Psoas muscle (tissue), 8 donors: ENCODE data around the gene IGF1. TPM values are rescaled to one million over a fixed set of nuclear protein-coding genes. Genes with fewer than 3 reads are reported as not detected.

ENCODE experiments used
- ATAC-seq, 4 donors: fragments of 200-7000 bp; cut with Tn5 transposase; one replicate each; pipeline ENCODE4 v1.9.1; 2020; ENCODE audit warnings: moderate library complexity in 3 of 4, mild to moderate bottlenecking in 2 of 4
- DNase-seq, 2 donors: peaks; one replicate each; pipeline ENCODE4 v3.0.0-alpha.2; 2020
- H3K27ac ChIP-seq: fragments of 200-600 bp; one replicate; pipeline ENCODE4 v1.8.0; 2022
- H3K27me3 ChIP-seq, 3 donors: fragments of 200-600 bp in 1 of 3; one replicate each; pipeline versions ENCODE4 v1.6.1 to v1.8.0; 2013 to 2022; ENCODE audit warnings: low read length in 2 of 3, mild to moderate bottlenecking in 2 of 3, moderate library complexity in 1 of 3; ENCODE audit not compliant: insufficient read depth in 3 of 3
- H3K36me3 ChIP-seq, 2 donors: fragments of 200-600 bp in 1 of 2; one replicate each; pipeline versions ENCODE4 v1.6.1 to v1.8.0; 2013 to 2022; ENCODE audit warnings: low read depth in 1 of 2, mild to moderate bottlenecking in 1 of 2, moderate library complexity in 1 of 2; ENCODE audit not compliant: insufficient read depth in 1 of 2
- H3K4me1 ChIP-seq: fragments of 200-600 bp; one replicate; pipeline ENCODE4 v1.8.0; 2022
- H3K4me3 ChIP-seq: fragments of 200-600 bp; one replicate; pipeline ENCODE4 v1.8.0; 2022; ENCODE audit warnings: mild to moderate bottlenecking
- H3K9me3 ChIP-seq: fragments of 200-600 bp; one replicate; pipeline ENCODE4 v1.8.0; 2022
- WGBS, 3 donors: extraction: QIAGEN DNeasy Blood & Tissue Kit; methylation state at CpG; one replicate each; pipeline versions ENCODE4 v1.1.6 to v1.1.7; 2013; 5-methylcytosine and 5-hydroxymethylcytosine counted together
- intact Hi-C, 2 donors: fragments of 100-400 bp; cut with DNase I; formaldehyde crosslinking; loops; one replicate each; pipeline versions ENCODE4 v1.11.0 to v1.14.2; 2022
- polyA plus RNA-seq, 3 donors: library from polyadenylated mRNA; stranded (reverse); fragments of 200-250 nt; gene quantifications; one replicate each; pipeline ENCODE4 v1.2.3, GENCODE V29; 2013
- total RNA-seq, 4 donors: library from RNA; stranded (reverse); fragmentation: NEBNext Ultra II Directional in 2 of 4; extraction: Animal tissue kit (Norgen Biotek cat#: 25700) in 2 of 4; gene quantifications; one replicate each; pipeline versions ENCODE4 v1.2.1 to v1.2.4, GENCODE V29; 2021 to 2023
- TF ChIP-seq, protein P1 (sequence below): fragments of 200-600 bp; IDR thresholded peaks from one replicate; pipeline ENCODE4 v1.8.0; 2022; ENCODE audit warnings: antibody characterized with exemption
- donor health status: healthy with polysubstance abuse.
- donor health status: DM: no; HTN: no; CAD: no; lungs with moderate emphysema.
- donor health status: Bipolar disorder and iron deficiency.
- donor health status: healthy.
- donor health status: DM: yes; HTN: yes; CAD: no.
- donor health status: DM: no; HTN: no; CAD: no.
- donor health status: DM: no; HTN: no; CAD: no.
- donor health status: DM: yes; HTN: yes; CAD: no.

The IGF1 gene
- total and polyA plus RNA-seq, 7 donors = 5.3 to 30.2 (median 18.7) TPM

DNA sequence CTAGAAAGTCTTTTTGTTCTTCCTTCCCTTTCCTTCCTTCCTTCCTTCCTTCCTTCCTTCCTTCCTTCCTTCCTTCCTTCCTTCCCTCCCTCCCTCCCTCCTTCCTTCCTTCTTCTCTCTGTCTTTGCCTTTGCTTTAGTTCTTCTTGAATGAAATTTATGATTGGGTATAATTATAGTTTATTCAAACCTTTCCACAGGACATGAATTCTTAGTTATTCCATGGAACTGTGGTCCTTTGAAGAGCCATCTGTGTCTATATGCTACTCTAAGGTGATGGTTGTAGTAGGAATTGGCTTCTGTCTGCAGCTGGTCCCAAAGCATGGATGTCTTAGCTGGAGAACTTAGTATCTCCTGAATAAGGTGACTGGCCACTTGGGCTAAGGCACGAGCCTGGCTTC, 64.8 kb downstream of the IGF1 start:
- intact Hi-C loops = no loop called here

DNA sequence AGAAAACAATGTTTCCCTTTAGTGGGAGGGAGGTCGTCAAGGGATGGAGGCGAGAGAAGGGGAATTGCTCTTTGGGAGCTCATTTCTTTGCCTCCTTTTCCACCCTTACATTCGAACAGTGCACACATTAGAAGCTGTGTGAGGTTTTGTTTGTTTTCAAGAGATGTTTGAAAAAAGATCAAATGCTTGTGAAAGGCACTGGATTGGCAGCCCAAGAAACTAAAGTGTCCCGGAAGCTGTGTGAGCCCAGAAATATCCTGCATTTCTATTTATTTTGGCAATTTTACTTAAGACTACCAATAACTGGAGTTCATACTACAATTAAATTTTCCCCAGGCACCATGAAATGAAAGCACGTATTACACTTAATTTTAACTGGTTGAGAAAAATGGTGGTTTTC, 67.0 kb downstream of the IGF1 start:
- Histone ChIP-seq H3K4me3 (no peak overlapping the region), H3K27me3 (no peaks in the 10 kb centered on the region), H3K36me3 (no peaks in the 10 kb centered on the region), H3K4me1 (peaks cover 6% of the 10 kb centered on the region), H3K27ac (no peak overlapping the region), H3K9me3 (no peaks in the 10 kb centered on the region)
- ATAC-seq = no peak
- no peak for DNase-seq
- TF ChIP-seq, protein P1, sequence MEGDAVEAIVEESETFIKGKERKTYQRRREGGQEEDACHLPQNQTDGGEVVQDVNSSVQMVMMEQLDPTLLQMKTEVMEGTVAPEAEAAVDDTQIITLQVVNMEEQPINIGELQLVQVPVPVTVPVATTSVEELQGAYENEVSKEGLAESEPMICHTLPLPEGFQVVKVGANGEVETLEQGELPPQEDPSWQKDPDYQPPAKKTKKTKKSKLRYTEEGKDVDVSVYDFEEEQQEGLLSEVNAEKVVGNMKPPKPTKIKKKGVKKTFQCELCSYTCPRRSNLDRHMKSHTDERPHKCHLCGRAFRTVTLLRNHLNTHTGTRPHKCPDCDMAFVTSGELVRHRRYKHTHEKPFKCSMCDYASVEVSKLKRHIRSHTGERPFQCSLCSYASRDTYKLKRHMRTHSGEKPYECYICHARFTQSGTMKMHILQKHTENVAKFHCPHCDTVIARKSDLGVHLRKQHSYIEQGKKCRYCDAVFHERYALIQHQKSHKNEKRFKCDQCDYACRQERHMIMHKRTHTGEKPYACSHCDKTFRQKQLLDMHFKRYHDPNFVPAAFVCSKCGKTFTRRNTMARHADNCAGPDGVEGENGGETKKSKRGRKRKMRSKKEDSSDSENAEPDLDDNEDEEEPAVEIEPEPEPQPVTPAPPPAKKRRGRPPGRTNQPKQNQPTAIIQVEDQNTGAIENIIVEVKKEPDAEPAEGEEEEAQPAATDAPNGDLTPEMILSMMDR = no peak
- WGBS, 3 donors = 80 to 86% (median 81%) methylated on average over 5 of the region's 5 CpGs
- intact Hi-C loops = no loop called here

More for the DNA sequence above, 64.8 kb downstream of the IGF1 start:
- Histone ChIP-seq H3K36me3 (no peaks in the 10 kb centered on the region), H3K27me3 (no peaks in the 10 kb centered on the region), H3K27ac (no peak overlapping the region), H3K4me1 (peaks cover 4% of the 10 kb centered on the region), H3K9me3 (no peaks in the 10 kb centered on the region), H3K4me3 (no peak overlapping the region)
- DNase-seq (no peak), ATAC-seq (no peak)
- TF ChIP-seq, protein P1 = no peak
- WGBS, 3 donors = 86 to 94% (median 87%) methylated on average over 1 of the region's 1 CpG

DNA sequence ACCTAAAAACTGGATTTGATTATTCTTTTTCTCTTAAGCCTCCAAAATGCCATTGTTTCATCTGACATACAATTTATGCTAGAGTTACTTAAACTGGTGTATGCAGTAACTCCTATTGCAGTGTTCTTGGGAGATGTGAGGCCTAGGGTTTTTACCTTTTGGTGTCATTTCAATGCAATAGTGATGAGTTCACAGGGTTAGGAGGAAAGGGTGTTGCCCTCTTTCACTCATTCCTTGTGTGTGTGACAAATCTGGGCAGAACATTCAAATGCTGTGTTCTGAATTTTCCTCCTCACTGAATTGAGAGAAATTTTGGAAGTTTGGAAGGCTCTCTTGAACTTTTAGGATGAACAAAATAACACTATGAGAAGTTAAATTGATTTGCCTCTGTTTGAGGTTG, 69.9 kb downstream of the IGF1 start:
- TF ChIP-seq, protein P1 = no peak
- Histone ChIP-seq H3K4me3 (no peak overlapping the region), H3K36me3 (no peaks in the 10 kb centered on the region), H3K9me3 (no peaks in the 10 kb centered on the region), H3K27me3 (no peaks in the 10 kb centered on the region), H3K27ac (no peak overlapping the region), H3K4me1 (peaks cover 17% of the 10 kb centered on the region)
- intact Hi-C loops = no loop called here
- no peak for DNase-seq
- ATAC-seq = no peak

DNA sequence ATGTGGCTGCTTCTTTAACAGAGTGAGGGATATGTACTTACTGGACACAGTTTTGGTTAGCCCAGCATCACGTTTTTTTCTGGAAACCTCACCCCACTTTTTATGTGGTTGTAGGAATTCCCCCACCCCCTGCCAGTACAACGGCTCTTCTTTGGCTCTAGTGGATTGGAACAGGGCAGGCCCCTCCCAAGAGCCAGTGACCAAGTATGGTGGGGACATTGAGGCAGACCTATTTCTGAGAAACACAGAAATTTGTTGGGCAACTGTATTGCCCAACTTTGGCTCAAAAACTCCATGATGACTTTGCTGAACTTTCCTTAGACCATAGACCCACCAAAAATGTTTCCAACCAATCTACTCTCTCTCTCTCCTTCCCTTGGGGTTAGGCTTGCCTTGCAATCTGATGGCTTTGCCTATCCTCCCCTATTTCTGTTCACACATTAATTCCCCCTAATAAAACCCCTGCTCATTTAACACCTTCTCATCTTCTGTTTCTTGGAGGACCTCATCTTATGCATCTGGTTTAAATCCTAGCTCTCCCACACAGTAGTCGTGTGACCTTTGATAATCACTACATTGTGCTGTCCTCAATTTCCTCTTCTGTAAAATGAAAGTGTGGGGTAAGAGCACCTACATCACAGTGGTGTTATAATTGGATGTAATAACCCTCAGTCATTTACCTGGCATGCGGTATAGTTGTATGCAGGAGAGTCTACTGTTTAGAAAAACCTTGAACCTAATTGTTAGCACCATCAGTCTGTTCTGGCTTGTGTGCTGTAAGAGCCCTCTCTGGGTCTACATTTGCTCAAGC, 71.7 kb downstream of the IGF1 start:
- DNase-seq (no peak), ATAC-seq (peak in 2 of 4 donors; percentile 50 to 65)
- intact Hi-C loops = no loop called here
- peak overlapping the region; percentile 76 for H3K27ac ChIP-seq
- WGBS, 3 donors = 49 to 62% (median 55%) methylated on average over 4 of the region's 4 CpGs
- H3K4me1 ChIP-seq = peaks cover 17% of the 10 kb centered on the region
- TF ChIP-seq, protein P1 = no peak
- no peaks in the 10 kb centered on the region for H3K27me3 ChIP-seq
- no peaks in the 10 kb centered on the region for H3K9me3 ChIP-seq
- no peak overlapping the region for H3K4me3 ChIP-seq
- no peaks in the 10 kb centered on the region for H3K36me3 ChIP-seq
